Measurements from ENCODE around the gene VWA7.
A peak's percentile ranks its signal among the peaks of the same experiment; 100 is the strongest.
"Not testable (repeated sequence)": the region's sequence is repeated elsewhere in the genome, so short reads cannot be mapped to it uniquely, and the experiment has no call there.

Gene VWA7

GRCh38 chr6:31796993-31797385, 19.9 kb upstream of the VWA7 start:
- TF ChIP-seq CTCF (IDR thresholded peaks at IDR 0.05; ENCODE audit: poor library complexity, severe bottlenecking): no peak
- Histone ChIP-seq H3K4me3 (ENCODE audit: severe bottlenecking) (no peak overlapping the region), H3K27ac (ENCODE audit: poor library complexity, severe bottlenecking) (peak overlapping the region; percentile 86), H3K4me1 (ENCODE audit: insufficient read depth, poor library complexity, severe bottlenecking) (peaks cover 7% of the 10 kb centered on the region), H3K27me3 (ENCODE audit: insufficient read depth, poor library complexity, severe bottlenecking) (no peaks in the 10 kb centered on the region), H3K9me3 (ENCODE audit: severe bottlenecking) (no peaks in the 10 kb centered on the region), H3K36me3 (ENCODE audit: low read depth) (peaks cover 26% of the 10 kb centered on the region)
- DNase-seq (ENCODE audit: low spot score) (no peak), ATAC-seq (ENCODE audit: low read depth) (no peak)

DNA sequence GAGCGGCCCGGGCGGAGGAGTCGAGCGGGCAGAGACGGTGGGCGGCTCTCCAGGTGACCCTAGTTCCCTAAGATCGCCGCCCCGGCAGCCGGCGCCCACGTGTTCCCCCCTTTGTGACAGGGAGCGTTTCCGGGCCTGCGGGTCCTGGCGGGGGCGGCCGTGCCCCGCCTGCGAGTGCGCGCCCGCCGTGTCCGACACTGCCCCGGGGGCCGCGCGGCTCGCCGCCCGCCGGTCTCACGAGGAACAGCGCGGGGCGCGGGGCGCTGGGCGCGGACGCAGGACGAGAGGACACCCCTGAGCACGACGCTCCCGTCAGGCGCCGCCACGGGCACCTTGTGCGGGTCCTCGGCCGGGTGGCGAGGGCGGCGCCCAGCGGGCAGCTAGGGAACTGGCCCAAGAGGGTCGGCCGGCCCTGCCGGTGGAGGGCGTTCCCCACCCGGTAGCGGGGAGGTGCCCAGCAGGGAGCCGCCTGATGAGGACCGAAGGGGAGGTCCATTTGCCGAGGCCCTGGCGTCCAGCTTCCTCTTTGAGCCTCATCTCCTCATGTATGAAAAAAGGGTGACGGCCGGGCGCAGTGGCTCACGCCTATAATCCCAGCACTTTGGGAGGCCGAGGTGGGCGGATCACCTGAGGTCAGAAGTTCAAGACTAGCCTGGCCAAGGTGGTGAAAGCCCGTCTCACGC, 18.6 kb upstream of the VWA7 start, which contains the start of gene VARS1:
Gene VARS1 (minus strand): TSS at position 137 of the 683 bp plus-strand sequence. CDS start 535 bp downstream, outside the sequence.
- Histone ChIP-seq H3K36me3 (ENCODE audit: low read depth) (peaks cover 30% of the 10 kb centered on the region), H3K9me3 (ENCODE audit: severe bottlenecking) (no peaks in the 10 kb centered on the region), H3K27me3 (ENCODE audit: insufficient read depth, poor library complexity, severe bottlenecking) (no peaks in the 10 kb centered on the region), H3K4me3 (ENCODE audit: severe bottlenecking) (peak within 1 kb of the TSS; percentile 88), H3K4me1 (ENCODE audit: insufficient read depth, poor library complexity, severe bottlenecking) (peaks cover 7% of the 10 kb centered on the region), H3K27ac (ENCODE audit: poor library complexity, severe bottlenecking) (peak within 1 kb of the TSS; percentile 86)
- peak; percentile 72 for ATAC-seq (ENCODE audit: low read depth)
- peak; percentile 89 for DNase-seq (ENCODE audit: low spot score)
- TF ChIP-seq CTCF (IDR thresholded peaks at IDR 0.05; ENCODE audit: poor library complexity, severe bottlenecking): peak; percentile 91

DNA sequence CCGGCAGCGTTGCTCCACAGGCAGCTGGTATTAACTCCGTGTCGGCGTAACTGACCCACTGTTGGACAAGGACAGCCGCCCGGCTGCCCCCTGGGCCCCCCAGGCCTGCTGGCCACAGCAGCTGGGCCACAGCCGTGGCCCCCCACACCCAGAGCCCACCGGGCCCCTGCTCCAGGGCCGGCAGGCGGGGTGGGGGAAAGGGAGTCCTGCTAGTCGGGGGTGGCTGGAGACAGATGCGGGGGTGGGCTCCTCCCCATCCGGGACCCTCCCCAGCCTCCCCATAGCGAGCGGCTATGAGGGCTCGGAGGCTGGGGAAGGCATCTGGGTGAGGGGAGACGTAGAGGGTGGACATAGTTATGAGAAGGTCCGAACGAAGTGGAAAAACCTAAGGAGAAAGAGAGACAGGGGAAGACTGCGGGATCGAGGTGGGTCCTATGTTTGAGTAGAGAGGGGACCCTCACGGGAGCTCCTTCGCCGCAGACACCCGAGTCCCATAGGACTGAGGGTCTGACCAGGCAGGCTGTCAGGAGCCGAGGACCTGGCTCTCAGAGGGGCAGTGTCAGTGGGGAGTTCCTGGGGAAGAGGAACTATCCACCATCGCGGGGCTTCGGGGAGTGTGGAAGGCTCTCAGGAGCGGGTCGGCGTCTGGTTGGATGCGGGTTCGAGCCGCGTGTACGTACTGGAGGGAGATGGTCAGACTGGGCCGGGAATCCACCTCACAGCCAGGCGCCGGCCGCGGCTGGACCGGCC, 17.9 kb upstream of the VWA7 start:
- Histone ChIP-seq H3K27me3 (ENCODE audit: insufficient read depth, poor library complexity, severe bottlenecking) (no peaks in the 10 kb centered on the region), H3K9me3 (ENCODE audit: severe bottlenecking) (no peaks in the 10 kb centered on the region), H3K36me3 (ENCODE audit: low read depth) (peaks cover 37% of the 10 kb centered on the region), H3K27ac (ENCODE audit: poor library complexity, severe bottlenecking) (peak overlapping the region; percentile 86), H3K4me3 (ENCODE audit: severe bottlenecking) (peak overlapping the region; percentile 88), H3K4me1 (ENCODE audit: insufficient read depth, poor library complexity, severe bottlenecking) (peaks cover 7% of the 10 kb centered on the region)
- ATAC-seq (ENCODE audit: low read depth) (peak; percentile 29), DNase-seq (ENCODE audit: low spot score) (no peak)
- no peak for TF ChIP-seq CTCF (IDR thresholded peaks at IDR 0.05; ENCODE audit: poor library complexity, severe bottlenecking)

GRCh38 chr6:31794294-31794865, 17.3 kb upstream of the VWA7 start:
- DNase-seq (ENCODE audit: low spot score) (no peak), ATAC-seq (ENCODE audit: low read depth) (peak; percentile 28; the same call in 2 of the 3 replicates)
- H3K27me3 ChIP-seq (ENCODE audit: insufficient read depth, poor library complexity, severe bottlenecking): no peaks in the 10 kb centered on the region
- peak overlapping the region; percentile 88 for H3K4me3 ChIP-seq (ENCODE audit: severe bottlenecking)
- H3K4me1 ChIP-seq (ENCODE audit: insufficient read depth, poor library complexity, severe bottlenecking): peaks cover 7% of the 10 kb centered on the region
- no peak for TF ChIP-seq CTCF (IDR thresholded peaks at IDR 0.05; ENCODE audit: poor library complexity, severe bottlenecking)
- peak overlapping the region; percentile 86 for H3K27ac ChIP-seq (ENCODE audit: poor library complexity, severe bottlenecking)
- peaks cover 44% of the 10 kb centered on the region for H3K36me3 ChIP-seq (ENCODE audit: low read depth)
- H3K9me3 ChIP-seq (ENCODE audit: severe bottlenecking): no peaks in the 10 kb centered on the region

DNA sequence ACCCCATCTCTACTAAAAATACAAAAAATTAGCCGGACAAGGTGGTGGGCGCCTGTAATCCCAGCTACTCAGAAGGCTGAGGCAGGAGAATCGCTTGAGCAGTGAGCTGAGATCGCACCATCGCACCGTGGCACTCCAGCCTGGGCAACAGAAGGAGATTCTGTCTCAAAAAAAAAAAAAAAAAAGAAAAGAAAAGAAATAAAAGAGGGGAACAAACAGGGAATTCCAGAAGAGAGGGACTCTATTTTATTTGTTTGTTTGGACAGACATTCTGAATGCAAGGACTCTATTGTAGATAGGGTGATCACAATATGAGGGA, 16.8 kb upstream of the VWA7 start:
- Histone ChIP-seq H3K4me3 (ENCODE audit: severe bottlenecking) (peak overlapping the region; percentile 88), H3K36me3 (ENCODE audit: low read depth) (peaks cover 49% of the 10 kb centered on the region), H3K27ac (ENCODE audit: poor library complexity, severe bottlenecking) (peak overlapping the region; percentile 86)
- H3K9me3 ChIP-seq (ENCODE audit: severe bottlenecking); DNase-seq (ENCODE audit: low spot score); H3K27me3 ChIP-seq (ENCODE audit: insufficient read depth, poor library complexity, severe bottlenecking); H3K4me1 ChIP-seq (ENCODE audit: insufficient read depth, poor library complexity, severe bottlenecking); ATAC-seq (ENCODE audit: low read depth): not testable (repeated sequence)

Data from RWPE2 (cell line).